ENCODE data around the gene RSBN1. TPM values are rescaled to one million over a fixed set of nuclear protein-coding genes. Genes with fewer than 3 reads are reported as not detected.

RSBN1 gene
- polyA plus RNA-seq, 1 of the 3 experiments (the other 2 are of a cell fraction), result 4.0 TPM

DNA sequence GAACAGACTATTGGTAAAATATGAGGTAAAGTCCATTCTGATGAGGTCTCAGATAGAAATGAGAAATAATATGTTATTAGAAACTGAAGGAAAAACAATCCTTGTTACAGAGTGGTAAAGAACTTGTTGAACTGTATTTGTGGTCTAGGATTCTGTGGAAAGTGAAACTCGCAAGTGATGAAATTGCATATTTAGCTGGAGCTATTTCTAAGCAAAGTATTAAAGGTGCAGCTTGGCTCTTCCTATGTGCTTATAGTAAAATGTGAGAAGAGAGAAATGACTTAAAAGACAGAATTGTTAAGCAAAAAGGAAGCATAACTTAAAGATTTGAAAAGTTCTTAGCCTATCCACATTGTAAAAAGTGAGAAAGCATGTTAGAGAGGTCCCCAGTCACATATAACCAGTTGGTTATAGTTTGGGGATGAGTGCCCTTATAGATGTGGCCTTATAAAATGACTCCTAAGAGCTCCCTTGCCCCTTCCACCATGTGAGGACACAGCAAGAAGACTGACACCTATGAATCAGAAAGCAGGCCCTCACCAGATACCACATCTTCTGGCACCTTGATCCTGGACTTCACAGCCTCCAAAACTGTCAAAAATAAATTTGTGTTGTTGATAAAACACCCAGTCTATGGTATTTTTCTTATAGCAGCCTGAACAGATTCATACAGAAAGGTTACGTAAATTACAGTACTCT is 77.8 kb downstream of the RSBN1 start:
- Histone ChIP-seq H3K36me3 (replicated peaks in 1 of 2; ENCODE audit: control insufficient read depth in 1 of 2, insufficient read depth in 2 of 2, low read length in 1 of 2) (peaks cover 41 to 44% of the 10 kb centered on the region in 2 experiments), H3K9me3 (no peaks in the 10 kb centered on the region), H3K9ac (no peak overlapping the region), H2AFZ (ENCODE audit: low read depth) (no peak overlapping the region), H3K9me2 (no peaks in the 10 kb centered on the region), H4K20me1 (ENCODE audit: insufficient read depth) (no peaks in the 10 kb centered on the region), H3K79me2 (ENCODE audit: insufficient read depth) (no peaks in the 10 kb centered on the region), H3K4me1 (ENCODE audit: control insufficient read depth in 1 of 2, insufficient read depth in 2 of 2, low read depth in 1 of 2, low read length in 1 of 2) (no peaks in the 10 kb centered on the region), H3K27me3 (ENCODE audit: insufficient read depth) (no peaks in the 10 kb centered on the region), H3K27ac (ENCODE audit: low read depth in 2 of 2, low read length in 1 of 2) (no peak overlapping the region), H3F3A (replicated peaks; ENCODE audit: insufficient read depth) (no peaks in the 10 kb centered on the region), H3K4me2 (no peak overlapping the region), H3K4me3 (ENCODE audit: low read depth in 2 of 2, low read length in 1 of 2) (no peak overlapping the region)
- ChIA-PET CTCF (no interaction called here), POLR2A (no interaction called here)
- no peak for DNase-seq
- WGBS (ENCODE audit: low lambda C conversion rate), result 94% methylated on average over 2 of the region's 2 CpGs
- TF ChIP-seq TEAD4 (IDR thresholded peaks at IDR 0.05; ENCODE audit: borderline replicate concordance, insufficient read depth) (no peak), MXI1 (IDR thresholded peaks at IDR 0.05; ENCODE audit: low read depth, low read length) (no peak), FOSL2 (IDR thresholded peaks at IDR 0.05; ENCODE audit: borderline replicate concordance, low read depth) (no peak), RFX5 (IDR thresholded peaks at IDR 0.05; ENCODE audit: low read length) (no peak), SMC3 (IDR thresholded peaks at IDR 0.05; ENCODE audit: low read depth, low read length) (no peak), YY1 (IDR thresholded peaks at IDR 0.05; ENCODE audit: low read depth) (no peak), GABPA (IDR thresholded peaks at IDR 0.05; ENCODE audit: low read depth) (no peak), FOXM1 (IDR thresholded peaks at IDR 0.05; ENCODE audit: low read depth) (no peak), TAF1 (IDR thresholded peaks at IDR 0.05; ENCODE audit: borderline replicate concordance, low read depth, low read length) (no peak), NFIC (IDR thresholded peaks at IDR 0.05; ENCODE audit: borderline replicate concordance) (no peak), POLR2AphosphoS5 (IDR thresholded peaks at IDR 0.05; ENCODE audit: low read depth, low read length) (no peak), NRF1 (IDR thresholded peaks at IDR 0.05; ENCODE audit: low read depth, low read length) (no peak), GATA2 (CRISPR knock-in tag; IDR thresholded peaks at IDR 0.05) (no peak), EP300 (IDR thresholded peaks at IDR 0.05; ENCODE audit: borderline replicate concordance in 1 of 2, low read depth in 1 of 2, low read length in 1 of 2) (no peak), FOXJ3 (CRISPR knock-in tag; IDR thresholded peaks at IDR 0.05) (no peak), USF1 (IDR thresholded peaks at IDR 0.05; ENCODE audit: borderline replicate concordance, low read depth) (no peak), CHD2 (IDR thresholded peaks at IDR 0.05; ENCODE audit: low read length, partially characterized antibody) (no peak)
- TF ChIP-seq, protein P1, sequence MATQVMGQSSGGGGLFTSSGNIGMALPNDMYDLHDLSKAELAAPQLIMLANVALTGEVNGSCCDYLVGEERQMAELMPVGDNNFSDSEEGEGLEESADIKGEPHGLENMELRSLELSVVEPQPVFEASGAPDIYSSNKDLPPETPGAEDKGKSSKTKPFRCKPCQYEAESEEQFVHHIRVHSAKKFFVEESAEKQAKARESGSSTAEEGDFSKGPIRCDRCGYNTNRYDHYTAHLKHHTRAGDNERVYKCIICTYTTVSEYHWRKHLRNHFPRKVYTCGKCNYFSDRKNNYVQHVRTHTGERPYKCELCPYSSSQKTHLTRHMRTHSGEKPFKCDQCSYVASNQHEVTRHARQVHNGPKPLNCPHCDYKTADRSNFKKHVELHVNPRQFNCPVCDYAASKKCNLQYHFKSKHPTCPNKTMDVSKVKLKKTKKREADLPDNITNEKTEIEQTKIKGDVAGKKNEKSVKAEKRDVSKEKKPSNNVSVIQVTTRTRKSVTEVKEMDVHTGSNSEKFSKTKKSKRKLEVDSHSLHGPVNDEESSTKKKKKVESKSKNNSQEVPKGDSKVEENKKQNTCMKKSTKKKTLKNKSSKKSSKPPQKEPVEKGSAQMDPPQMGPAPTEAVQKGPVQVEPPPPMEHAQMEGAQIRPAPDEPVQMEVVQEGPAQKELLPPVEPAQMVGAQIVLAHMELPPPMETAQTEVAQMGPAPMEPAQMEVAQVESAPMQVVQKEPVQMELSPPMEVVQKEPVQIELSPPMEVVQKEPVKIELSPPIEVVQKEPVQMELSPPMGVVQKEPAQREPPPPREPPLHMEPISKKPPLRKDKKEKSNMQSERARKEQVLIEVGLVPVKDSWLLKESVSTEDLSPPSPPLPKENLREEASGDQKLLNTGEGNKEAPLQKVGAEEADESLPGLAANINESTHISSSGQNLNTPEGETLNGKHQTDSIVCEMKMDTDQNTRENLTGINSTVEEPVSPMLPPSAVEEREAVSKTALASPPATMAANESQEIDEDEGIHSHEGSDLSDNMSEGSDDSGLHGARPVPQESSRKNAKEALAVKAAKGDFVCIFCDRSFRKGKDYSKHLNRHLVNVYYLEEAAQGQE (IDR thresholded peaks at IDR 0.05; ENCODE audit: low read depth, low read length), result no peak
